SU-DHL-6 (cell line): ENCODE results near the gene ZNF592.

Source experiments
- EZH2phosphoT487 ChIP-seq: fragments of 200-600 bp; sonication (generic), shearing (Covaris generic); conservative IDR thresholded peaks from 2 replicates; pipeline ENCODE4 v1.6.1; 2018; ENCODE audit warnings: mild to moderate bottlenecking, antibody characterized with exemption, low read length, moderate library complexity, mixed read lengths
- TF ChIP-seq, protein P1 (sequence below): fragments of 200-600 bp; sonication (generic); IDR thresholded peaks from one replicate; pipeline ENCODE4 v1.5.1; 2017; ENCODE audit warnings: antibody characterized with exemption, mild to moderate bottlenecking, low read length, moderate library complexity; ENCODE audit not compliant: insufficient read depth, poor library complexity, severe bottlenecking

DNA sequence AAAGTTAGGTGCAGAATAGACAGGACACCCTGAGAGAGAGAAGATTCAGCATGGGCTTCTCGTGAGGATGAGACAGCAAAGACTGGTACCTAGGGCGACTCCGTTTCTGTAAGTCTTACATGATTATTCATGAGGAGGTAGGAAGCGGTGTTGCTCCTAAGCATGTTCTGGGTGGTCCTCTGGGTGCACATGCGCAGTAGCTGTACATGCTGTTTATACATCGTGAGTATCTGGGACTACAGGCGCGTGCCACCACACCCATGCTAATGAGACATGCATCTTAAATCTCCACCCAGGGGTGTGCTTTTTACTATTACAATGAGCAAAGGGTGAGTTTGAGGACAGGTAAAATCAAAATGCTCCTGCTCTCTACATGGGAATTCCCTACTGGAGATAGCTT lies 81.0 kb downstream of the ZNF592 start:
- TF ChIP-seq, protein P1, sequence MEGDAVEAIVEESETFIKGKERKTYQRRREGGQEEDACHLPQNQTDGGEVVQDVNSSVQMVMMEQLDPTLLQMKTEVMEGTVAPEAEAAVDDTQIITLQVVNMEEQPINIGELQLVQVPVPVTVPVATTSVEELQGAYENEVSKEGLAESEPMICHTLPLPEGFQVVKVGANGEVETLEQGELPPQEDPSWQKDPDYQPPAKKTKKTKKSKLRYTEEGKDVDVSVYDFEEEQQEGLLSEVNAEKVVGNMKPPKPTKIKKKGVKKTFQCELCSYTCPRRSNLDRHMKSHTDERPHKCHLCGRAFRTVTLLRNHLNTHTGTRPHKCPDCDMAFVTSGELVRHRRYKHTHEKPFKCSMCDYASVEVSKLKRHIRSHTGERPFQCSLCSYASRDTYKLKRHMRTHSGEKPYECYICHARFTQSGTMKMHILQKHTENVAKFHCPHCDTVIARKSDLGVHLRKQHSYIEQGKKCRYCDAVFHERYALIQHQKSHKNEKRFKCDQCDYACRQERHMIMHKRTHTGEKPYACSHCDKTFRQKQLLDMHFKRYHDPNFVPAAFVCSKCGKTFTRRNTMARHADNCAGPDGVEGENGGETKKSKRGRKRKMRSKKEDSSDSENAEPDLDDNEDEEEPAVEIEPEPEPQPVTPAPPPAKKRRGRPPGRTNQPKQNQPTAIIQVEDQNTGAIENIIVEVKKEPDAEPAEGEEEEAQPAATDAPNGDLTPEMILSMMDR = no peak
- no peak for TF ChIP-seq EZH2phosphoT487
